Measurements from ENCODE around the gene KIFAP3. TPM values are rescaled to one million over a fixed set of nuclear protein-coding genes. Genes with fewer than 3 reads are reported as not detected.

The KIFAP3 gene
- total RNA-seq, 1 experiment from 2014 or later, result 2.3 TPM

DNA sequence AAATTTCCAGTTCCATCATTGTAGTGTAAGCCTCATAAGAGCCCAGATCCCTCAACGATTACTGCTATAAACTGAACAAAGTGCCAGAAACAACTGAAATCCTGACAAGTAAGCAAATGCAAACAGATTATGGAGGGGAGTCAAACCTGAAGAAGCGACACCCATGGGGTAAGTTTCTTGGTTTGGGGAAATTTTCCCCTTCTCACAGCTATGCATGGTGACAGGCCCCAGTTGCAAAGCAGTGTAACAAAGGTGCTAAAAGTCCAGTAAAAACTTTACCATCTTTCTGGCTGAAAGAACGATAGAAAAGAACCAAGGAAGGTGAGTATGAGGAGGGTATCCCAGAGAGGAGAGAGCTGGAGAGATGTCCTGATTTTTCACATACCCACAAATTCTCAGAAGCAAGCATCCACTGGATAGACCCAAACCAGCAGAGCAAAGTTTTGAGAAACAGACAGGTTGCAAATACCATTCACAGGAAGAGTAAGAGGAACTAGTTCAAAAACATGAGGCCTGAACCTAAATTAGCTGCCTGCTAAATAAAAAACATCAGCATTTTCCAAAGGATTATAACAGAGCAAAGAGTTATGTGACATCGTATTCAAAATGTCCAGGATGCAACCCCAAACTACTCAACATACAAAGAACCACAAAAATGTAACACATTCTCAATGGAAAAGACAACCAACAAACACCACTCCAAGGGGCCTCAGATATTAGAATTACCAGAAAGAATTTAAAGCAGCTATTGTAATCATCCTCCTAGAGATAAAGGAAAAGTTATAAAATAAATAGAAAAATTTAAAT lies 195.3 kb downstream of the KIFAP3 start (continued):
- TF ChIP-seq, protein P1, sequence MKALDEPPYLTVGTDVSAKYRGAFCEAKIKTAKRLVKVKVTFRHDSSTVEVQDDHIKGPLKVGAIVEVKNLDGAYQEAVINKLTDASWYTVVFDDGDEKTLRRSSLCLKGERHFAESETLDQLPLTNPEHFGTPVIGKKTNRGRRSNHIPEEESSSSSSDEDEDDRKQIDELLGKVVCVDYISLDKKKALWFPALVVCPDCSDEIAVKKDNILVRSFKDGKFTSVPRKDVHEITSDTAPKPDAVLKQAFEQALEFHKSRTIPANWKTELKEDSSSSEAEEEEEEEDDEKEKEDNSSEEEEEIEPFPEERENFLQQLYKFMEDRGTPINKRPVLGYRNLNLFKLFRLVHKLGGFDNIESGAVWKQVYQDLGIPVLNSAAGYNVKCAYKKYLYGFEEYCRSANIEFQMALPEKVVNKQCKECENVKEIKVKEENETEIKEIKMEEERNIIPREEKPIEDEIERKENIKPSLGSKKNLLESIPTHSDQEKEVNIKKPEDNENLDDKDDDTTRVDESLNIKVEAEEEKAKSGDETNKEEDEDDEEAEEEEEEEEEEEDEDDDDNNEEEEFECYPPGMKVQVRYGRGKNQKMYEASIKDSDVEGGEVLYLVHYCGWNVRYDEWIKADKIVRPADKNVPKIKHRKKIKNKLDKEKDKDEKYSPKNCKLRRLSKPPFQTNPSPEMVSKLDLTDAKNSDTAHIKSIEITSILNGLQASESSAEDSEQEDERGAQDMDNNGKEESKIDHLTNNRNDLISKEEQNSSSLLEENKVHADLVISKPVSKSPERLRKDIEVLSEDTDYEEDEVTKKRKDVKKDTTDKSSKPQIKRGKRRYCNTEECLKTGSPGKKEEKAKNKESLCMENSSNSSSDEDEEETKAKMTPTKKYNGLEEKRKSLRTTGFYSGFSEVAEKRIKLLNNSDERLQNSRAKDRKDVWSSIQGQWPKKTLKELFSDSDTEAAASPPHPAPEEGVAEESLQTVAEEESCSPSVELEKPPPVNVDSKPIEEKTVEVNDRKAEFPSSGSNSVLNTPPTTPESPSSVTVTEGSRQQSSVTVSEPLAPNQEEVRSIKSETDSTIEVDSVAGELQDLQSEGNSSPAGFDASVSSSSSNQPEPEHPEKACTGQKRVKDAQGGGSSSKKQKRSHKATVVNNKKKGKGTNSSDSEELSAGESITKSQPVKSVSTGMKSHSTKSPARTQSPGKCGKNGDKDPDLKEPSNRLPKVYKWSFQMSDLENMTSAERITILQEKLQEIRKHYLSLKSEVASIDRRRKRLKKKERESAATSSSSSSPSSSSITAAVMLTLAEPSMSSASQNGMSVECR (CRISPR knock-in tag; IDR thresholded peaks at IDR 0.05; ENCODE audit: borderline replicate concordance), result no peak
- TF ChIP-seq IRF2 (CRISPR knock-in tag; IDR thresholded peaks at IDR 0.05; ENCODE audit: borderline replicate concordance, low read depth), result no peak
- no peak for TF ChIP-seq ERG (CRISPR knock-in tag; IDR thresholded peaks at IDR 0.05)
- no peak for TF ChIP-seq ZNF425 (CRISPR knock-in tag; conservative IDR thresholded peaks at IDR 0.05)
- no peak for TF ChIP-seq PREB (CRISPR knock-in tag; IDR thresholded peaks at IDR 0.05; ENCODE audit: borderline replicate concordance)
- TF ChIP-seq ZBTB43 (CRISPR knock-in tag; IDR thresholded peaks at IDR 0.05), result no peak
- TF ChIP-seq ZNF532 (CRISPR knock-in tag; IDR thresholded peaks at IDR 0.05; ENCODE audit: borderline replicate concordance), result no peak
- no peak for TF ChIP-seq TP53 (CRISPR knock-in tag; IDR thresholded peaks at IDR 0.05)
- TF ChIP-seq STAT6 (CRISPR knock-in tag; conservative IDR thresholded peaks at IDR 0.05; ENCODE audit: low read depth), result no peak
- TF ChIP-seq SP1 (CRISPR knock-in tag; conservative IDR thresholded peaks at IDR 0.05), result no peak
- TF ChIP-seq NFE2L1 (CRISPR knock-in tag; IDR thresholded peaks at IDR 0.05), result no peak
- no peak for TF ChIP-seq ZNF281 (CRISPR knock-in tag; IDR thresholded peaks at IDR 0.05)
- no peak for TF ChIP-seq ZNF423 (CRISPR knock-in tag; IDR thresholded peaks at IDR 0.05)

Measured in WTC11 (cell line).